Activated CD4-positive, alpha-beta T cell treated with anti-CD3 and anti-CD28 coated beads, Interleukin-2, amount 10 ng/mL, durations not matched to agents 7 days and 5 days (primary cell): ENCODE measurements around the gene LRRIQ3. TPM values are rescaled to one million over a fixed set of nuclear protein-coding genes. Genes with fewer than 3 reads are reported as not detected.

Experiments
- CTCF ChIA-PET: fragments of 350-600 bp; sonication (Branson Sonifier 250); formaldehyde crosslinking; loops from one replicate; lab custom pipeline; 2021; ENCODE audit warnings: antibody characterized with exemption; lab: Charles Lee
- POLR2A ChIA-PET: fragments of 350-600 bp; sonication (Branson Sonifier 250); formaldehyde crosslinking; loops from one replicate; lab custom pipeline; 2021; ENCODE audit warnings: antibody characterized with exemption; lab: Charles Lee
- DNase-seq: peaks from one replicate; pipeline ENCODE4 v3.0.0-alpha.2; 2020
- H3K27ac Mint-ChIP-seq: one replicate; pipeline ENCODE4 v1.8.0; 2021; ENCODE audit warnings: mild to moderate bottlenecking, moderate library complexity, mixed read lengths
- H3K27me3 Mint-ChIP-seq: one replicate; pipeline ENCODE4 v1.8.0; 2021; ENCODE audit warnings: mixed read lengths
- H3K36me3 Mint-ChIP-seq: one replicate; pipeline ENCODE4 v1.8.0; 2021; ENCODE audit warnings: low read depth, mixed read lengths
- H3K4me1 Mint-ChIP-seq: one replicate; pipeline ENCODE4 v1.8.0; 2021; ENCODE audit warnings: mixed read lengths
- H3K4me3 Mint-ChIP-seq: one replicate; pipeline ENCODE4 v1.8.0; 2021; ENCODE audit warnings: mild to moderate bottlenecking, moderate library complexity, mixed read lengths
- H3K9me3 Mint-ChIP-seq: one replicate; pipeline ENCODE4 v1.8.0; 2021; ENCODE audit warnings: mixed read lengths
- total RNA-seq, 2 experiments: library from RNA; stranded (reverse); gene quantifications; one replicate each; pipeline ENCODE4 v1.2.3, GENCODE V29; 2021

LRRIQ3 gene
- total RNA-seq, 2 experiments from 2014 or later = 1.3 to 1.5 TPM

GRCh38 chr1:74057719-74058118 is 140.3 kb downstream of the LRRIQ3 start:
- Mint-ChIP-seq H3K36me3 (no peaks in the 10 kb centered on the region), H3K4me1 (no peaks in the 10 kb centered on the region), H3K4me3 (no peak overlapping the region), H3K9me3 (no peaks in the 10 kb centered on the region), H3K27me3 (no peaks in the 10 kb centered on the region), H3K27ac (no peak overlapping the region)
- ChIA-PET POLR2A (no interaction called here), CTCF (no interaction called here)
- DNase-seq = no peak

- no peaks in the 10 kb centered on the region for H3K27me3 Mint-ChIP-seq
- H3K4me3 Mint-ChIP-seq = no peak overlapping the region
- no peaks in the 10 kb centered on the region for H3K36me3 Mint-ChIP-seq
- ChIA-PET POLR2A (no interaction called here), CTCF (no interaction called here)
- no peak overlapping the region for H3K27ac Mint-ChIP-seq
- no peaks in the 10 kb centered on the region for H3K9me3 Mint-ChIP-seq
- no peaks in the 10 kb centered on the region for H3K4me1 Mint-ChIP-seq
- DNase-seq = no peak
Measured at GRCh38 chr1:74053407-74053806, 144.6 kb downstream of the LRRIQ3 start.

GRCh38 chr1:74050386-74050785 is 147.6 kb downstream of the LRRIQ3 start:
- H3K27me3 Mint-ChIP-seq = no peaks in the 10 kb centered on the region
- DNase-seq = no peak
- CTCF ChIA-PET = no interaction called here
- peaks cover 8% of the 10 kb centered on the region for H3K9me3 Mint-ChIP-seq
- H3K4me3 Mint-ChIP-seq = no peak overlapping the region
- no peaks in the 10 kb centered on the region for H3K36me3 Mint-ChIP-seq
- H3K27ac Mint-ChIP-seq = no peak overlapping the region
- POLR2A ChIA-PET = no interaction called here
- no peaks in the 10 kb centered on the region for H3K4me1 Mint-ChIP-seq

GRCh38 chr1:74038042-74038441 is 159.9 kb downstream of the LRRIQ3 start:
- Mint-ChIP-seq H3K27me3 (no peaks in the 10 kb centered on the region), H3K4me1 (no peaks in the 10 kb centered on the region), H3K4me3 (no peak overlapping the region), H3K36me3 (no peaks in the 10 kb centered on the region), H3K27ac (no peak overlapping the region), H3K9me3 (peaks cover 11% of the 10 kb centered on the region)
- POLR2A ChIA-PET = no interaction called here
- CTCF ChIA-PET = no interaction called here
- DNase-seq = no peak

- ChIA-PET POLR2A (no interaction called here), CTCF (no interaction called here)
- H3K9me3 Mint-ChIP-seq = no peaks in the 10 kb centered on the region
- no peaks in the 10 kb centered on the region for H3K36me3 Mint-ChIP-seq
- no peaks in the 10 kb centered on the region for H3K27me3 Mint-ChIP-seq
- DNase-seq = no peak
- peaks cover 6% of the 10 kb centered on the region for H3K4me1 Mint-ChIP-seq
- H3K4me3 Mint-ChIP-seq = no peak overlapping the region
- no peak overlapping the region for H3K27ac Mint-ChIP-seq
Measured at GRCh38 chr1:74012583-74012982, 185.4 kb downstream of the LRRIQ3 start.

GRCh38 chr1:74011736-74012135 is 186.2 kb downstream of the LRRIQ3 start:
- no peak overlapping the region for H3K4me3 Mint-ChIP-seq
- H3K27ac Mint-ChIP-seq = no peak overlapping the region
- no peak for DNase-seq
- no peaks in the 10 kb centered on the region for H3K27me3 Mint-ChIP-seq
- CTCF ChIA-PET = no interaction called here
- POLR2A ChIA-PET = no interaction called here
- no peaks in the 10 kb centered on the region for H3K36me3 Mint-ChIP-seq
- H3K9me3 Mint-ChIP-seq = no peaks in the 10 kb centered on the region
- H3K4me1 Mint-ChIP-seq = peaks cover 6% of the 10 kb centered on the region

GRCh38 chr1:74010206-74010605 is 187.8 kb downstream of the LRRIQ3 start:
- CTCF ChIA-PET = interaction anchor here (0.7 kb wide), 1 partner anchor 137 kb away, joined by 3 read pairs; no protein-coding TSS in a partner anchor
- H3K36me3 Mint-ChIP-seq = no peaks in the 10 kb centered on the region
- DNase-seq = peak; percentile 13
- H3K27me3 Mint-ChIP-seq = no peaks in the 10 kb centered on the region
- H3K27ac Mint-ChIP-seq = peak overlapping the region; percentile 79
- peaks cover 6% of the 10 kb centered on the region for H3K4me1 Mint-ChIP-seq
- H3K9me3 Mint-ChIP-seq = no peaks in the 10 kb centered on the region
- POLR2A ChIA-PET = no interaction called here
- H3K4me3 Mint-ChIP-seq = no peak overlapping the region

GRCh38 chr1:74005533-74005932 is 192.4 kb downstream of the LRRIQ3 start:
- CTCF ChIA-PET = no interaction called here
- DNase-seq = no peak
- POLR2A ChIA-PET = no interaction called here
- no peaks in the 10 kb centered on the region for H3K9me3 Mint-ChIP-seq
- H3K27ac Mint-ChIP-seq = no peak overlapping the region
- no peak overlapping the region for H3K4me3 Mint-ChIP-seq
- no peaks in the 10 kb centered on the region for H3K36me3 Mint-ChIP-seq
- H3K27me3 Mint-ChIP-seq = no peaks in the 10 kb centered on the region
- H3K4me1 Mint-ChIP-seq = peaks cover 6% of the 10 kb centered on the region

GRCh38 chr1:74003806-74004205 is 194.2 kb downstream of the LRRIQ3 start:
- Mint-ChIP-seq H3K36me3 (no peaks in the 10 kb centered on the region), H3K4me3 (no peak overlapping the region), H3K27ac (no peak overlapping the region), H3K9me3 (no peaks in the 10 kb centered on the region), H3K27me3 (no peaks in the 10 kb centered on the region), H3K4me1 (no peaks in the 10 kb centered on the region)
- no peak for DNase-seq
- ChIA-PET POLR2A (no interaction called here), CTCF (no interaction called here)

- Mint-ChIP-seq H3K27me3 (no peaks in the 10 kb centered on the region), H3K4me1 (no peaks in the 10 kb centered on the region), H3K4me3 (no peak overlapping the region), H3K9me3 (no peaks in the 10 kb centered on the region), H3K36me3 (no peaks in the 10 kb centered on the region), H3K27ac (peak overlapping the region; percentile 25)
- no peak for DNase-seq
- CTCF ChIA-PET = no interaction called here
- POLR2A ChIA-PET = no interaction called here
Measured at GRCh38 chr1:73998348-73998959, 199.5 kb downstream of the LRRIQ3 start.

- CTCF ChIA-PET = no interaction called here
- POLR2A ChIA-PET = no interaction called here
- H3K4me3 Mint-ChIP-seq = no peak overlapping the region
- H3K27me3 Mint-ChIP-seq = no peaks in the 10 kb centered on the region
- DNase-seq = no peak
- H3K9me3 Mint-ChIP-seq = no peaks in the 10 kb centered on the region
- no peaks in the 10 kb centered on the region for H3K36me3 Mint-ChIP-seq
- H3K27ac Mint-ChIP-seq = no peak overlapping the region
- H3K4me1 Mint-ChIP-seq = no peaks in the 10 kb centered on the region
Measured at GRCh38 chr1:73980324-73981040, 217.5 kb downstream of the LRRIQ3 start.

- no peaks in the 10 kb centered on the region for H3K36me3 Mint-ChIP-seq
- ChIA-PET POLR2A (no interaction called here), CTCF (no interaction called here)
- no peaks in the 10 kb centered on the region for H3K9me3 Mint-ChIP-seq
- H3K27me3 Mint-ChIP-seq = no peaks in the 10 kb centered on the region
- H3K4me1 Mint-ChIP-seq = no peaks in the 10 kb centered on the region
- H3K27ac Mint-ChIP-seq = no peak overlapping the region
- no peak overlapping the region for H3K4me3 Mint-ChIP-seq
- no peak for DNase-seq
Measured at GRCh38 chr1:73979684-73980083, 218.3 kb downstream of the LRRIQ3 start.

- Mint-ChIP-seq H3K9me3 (no peaks in the 10 kb centered on the region), H3K27ac (no peak overlapping the region), H3K4me1 (no peaks in the 10 kb centered on the region), H3K27me3 (no peaks in the 10 kb centered on the region), H3K4me3 (no peak overlapping the region), H3K36me3 (no peaks in the 10 kb centered on the region)
- ChIA-PET POLR2A (no interaction called here), CTCF (no interaction called here)
- DNase-seq = no peak
Measured at GRCh38 chr1:73978964-73979363, 219.0 kb downstream of the LRRIQ3 start.
